Measurements from ENCODE around the gene WWOX. TPM values are rescaled to one million over a fixed set of nuclear protein-coding genes. Genes with fewer than 3 reads are reported as not detected.

The WWOX gene
- total RNA-seq, 2 experiments from 2014 or later, result 14.3 to 16.5 TPM

DNA sequence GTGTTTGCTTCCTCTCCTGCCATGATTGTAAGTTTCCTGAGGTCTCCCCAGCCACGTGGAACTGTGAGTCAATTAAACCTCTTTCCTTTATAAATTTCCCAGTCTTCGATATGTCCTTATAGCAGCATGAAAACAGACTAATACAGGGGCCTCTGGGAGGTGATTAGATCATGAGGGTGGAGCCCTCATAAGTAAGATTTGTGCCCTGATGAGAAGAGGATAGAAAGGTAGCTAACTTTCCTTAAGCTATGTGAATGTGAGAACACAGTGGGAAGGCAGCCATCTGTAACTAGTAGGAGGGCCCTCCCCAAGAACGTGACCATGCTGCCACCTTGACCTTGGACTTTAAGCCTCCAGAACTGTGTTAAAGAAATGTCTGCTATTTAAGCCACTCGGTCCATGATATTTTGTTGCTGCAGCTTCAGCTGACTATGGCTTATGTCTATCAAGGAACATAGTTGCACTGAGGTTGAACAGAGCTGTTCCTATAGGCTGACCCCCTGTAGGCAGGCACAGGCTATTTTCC lies 30.7 kb downstream of the WWOX start:
- no peak overlapping the region for H3K27ac Mint-ChIP-seq
- peaks cover 6% of the 10 kb centered on the region for H3K36me3 Mint-ChIP-seq
- intact Hi-C loops (cut with micrococcal nuclease), result no loop called here
- no peak overlapping the region for H3K4me3 Mint-ChIP-seq
- CTCF ChIA-PET, result no interaction called here
- H3K9me3 Mint-ChIP-seq, result peaks cover 6% of the 10 kb centered on the region
- no peaks in the 10 kb centered on the region for H3K27me3 Mint-ChIP-seq
- no peak for DNase-seq
- POLR2A ChIA-PET, result no interaction called here
- H3K4me1 Mint-ChIP-seq (ENCODE audit: low read depth), result peaks cover 11% of the 10 kb centered on the region

DNA sequence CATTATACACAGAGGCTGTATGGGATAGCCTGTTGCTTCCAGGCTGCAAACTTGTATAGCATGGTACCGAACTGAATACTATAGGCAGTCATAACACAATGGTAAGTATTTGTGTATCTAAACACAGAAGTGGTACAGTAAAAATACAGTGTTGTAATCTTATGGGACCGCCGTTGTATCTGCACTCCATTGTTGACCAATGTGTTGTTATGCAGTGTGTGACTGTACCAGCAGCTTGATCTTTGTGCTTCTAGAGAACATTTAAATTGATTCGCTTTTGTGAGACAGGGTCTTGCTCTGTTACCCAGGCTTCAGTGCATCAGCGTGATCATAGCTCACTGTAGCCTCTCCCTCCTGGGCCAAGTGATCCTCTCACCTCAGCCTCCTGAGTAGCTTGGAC lies 31.5 kb downstream of the WWOX start:
- DNase-seq, result no peak
- ChIA-PET POLR2A (no interaction called here), CTCF (interaction anchor here (0.6 kb wide), 1 partner anchor 1528 kb away, joined by 3 read pairs; no protein-coding TSS in a partner anchor)
- Mint-ChIP-seq H3K9me3 (peaks cover 6% of the 10 kb centered on the region), H3K4me1 (ENCODE audit: low read depth) (peaks cover 12% of the 10 kb centered on the region), H3K27ac (no peak overlapping the region), H3K4me3 (no peak overlapping the region), H3K27me3 (no peaks in the 10 kb centered on the region), H3K36me3 (peaks cover 6% of the 10 kb centered on the region)
- intact Hi-C loops (cut with micrococcal nuclease), result no loop called here

DNA sequence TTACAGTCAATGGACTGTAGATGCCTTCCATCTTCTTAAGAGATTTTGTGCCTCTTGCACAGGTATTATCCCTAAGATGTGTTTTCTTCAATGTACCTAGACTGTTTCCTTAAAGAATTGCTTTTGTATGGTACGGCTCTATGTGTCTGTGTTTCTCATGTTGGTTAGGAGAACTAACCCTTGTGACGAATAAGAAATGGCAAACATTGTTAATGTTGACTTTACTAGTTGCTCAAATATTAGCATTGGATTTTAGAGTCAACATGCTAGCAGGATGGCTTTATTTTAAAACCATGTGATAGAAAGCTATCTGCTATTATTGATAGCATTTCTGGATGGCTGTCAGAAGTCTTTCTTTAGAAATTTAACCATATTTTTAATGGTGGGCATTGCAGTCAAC lies 34.5 kb downstream of the WWOX start:
- ChIA-PET CTCF (interaction anchor here (1.0 kb wide), 1 partner anchor 8 kb away, joined by 3 read pairs; no protein-coding TSS in a partner anchor), POLR2A (no interaction called here)
- Mint-ChIP-seq H3K4me1 (ENCODE audit: low read depth) (peaks cover 7% of the 10 kb centered on the region), H3K4me3 (no peak overlapping the region), H3K27ac (no peak overlapping the region), H3K9me3 (peaks cover 6% of the 10 kb centered on the region), H3K27me3 (no peaks in the 10 kb centered on the region), H3K36me3 (peaks cover 6% of the 10 kb centered on the region)
- no peak for DNase-seq
- intact Hi-C loops (cut with micrococcal nuclease), result no loop called here

DNA sequence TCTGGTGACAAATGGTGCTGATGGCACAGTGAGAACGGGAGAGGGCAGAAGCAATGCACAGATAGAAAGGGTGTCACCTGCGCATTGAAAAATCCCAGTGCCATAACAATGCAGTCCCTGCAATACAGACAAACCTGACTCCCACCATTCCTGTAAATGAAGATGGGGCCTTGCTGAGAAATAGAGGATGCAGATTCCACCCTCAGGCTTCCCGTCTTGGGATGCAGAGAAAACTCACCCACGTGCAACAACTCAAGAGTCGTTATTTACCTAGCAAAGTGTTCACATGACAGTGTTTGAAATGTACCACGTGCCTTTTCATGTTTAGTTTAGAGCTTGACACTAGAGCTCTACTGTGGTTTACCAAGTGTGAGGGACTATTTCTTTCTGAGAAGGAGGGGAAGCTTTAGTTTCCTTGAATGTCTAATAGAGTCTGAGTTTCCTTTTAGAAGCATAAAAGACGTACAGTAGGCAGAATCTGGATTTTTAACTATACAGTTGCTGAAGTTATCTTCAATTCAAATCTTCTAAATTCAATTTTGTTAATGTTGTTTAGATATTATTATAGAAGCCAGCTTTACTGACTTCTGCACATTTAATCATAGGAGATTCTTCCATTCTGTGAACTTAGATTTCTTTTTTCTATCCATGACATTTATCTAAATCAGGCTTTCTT lies 35.6 kb downstream of the WWOX start:
- POLR2A ChIA-PET, result no interaction called here
- no peak for DNase-seq
- H3K9me3 Mint-ChIP-seq, result peaks cover under 1% of the 10 kb centered on the region
- no peak overlapping the region for H3K4me3 Mint-ChIP-seq
- CTCF ChIA-PET, result interaction anchor here (1.0 kb wide), 1 partner anchor 10 kb away, joined by 3 read pairs; no protein-coding TSS in a partner anchor
- no peak overlapping the region for H3K27ac Mint-ChIP-seq
- H3K4me1 Mint-ChIP-seq (ENCODE audit: low read depth), result peaks cover 7% of the 10 kb centered on the region
- intact Hi-C loops (cut with micrococcal nuclease), result no loop called here
- no peaks in the 10 kb centered on the region for H3K27me3 Mint-ChIP-seq
- H3K36me3 Mint-ChIP-seq, result peaks cover 1% of the 10 kb centered on the region

DNA sequence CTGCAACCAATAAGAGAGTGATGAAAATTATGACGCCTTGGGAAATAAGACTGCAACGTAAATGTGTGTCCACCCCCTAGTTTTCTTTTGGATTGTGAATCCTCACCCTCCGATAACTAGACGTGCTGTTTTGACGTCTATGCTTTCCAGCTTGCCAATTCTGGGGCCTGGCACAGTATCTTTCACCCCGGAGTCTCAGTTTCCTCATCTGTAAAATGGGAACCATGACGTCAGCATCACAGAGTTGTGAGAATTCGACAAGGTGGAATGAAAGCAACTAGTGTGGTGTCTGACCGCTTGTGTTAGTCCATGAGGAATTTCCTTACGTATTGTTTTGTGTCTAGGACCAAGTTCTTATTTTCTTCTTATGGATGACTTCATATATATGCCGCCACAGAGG lies 37.7 kb downstream of the WWOX start:
- no peaks in the 10 kb centered on the region for H3K36me3 Mint-ChIP-seq
- no peak overlapping the region for H3K4me3 Mint-ChIP-seq
- no peak for DNase-seq
- intact Hi-C loops (cut with micrococcal nuclease), result no loop called here
- H3K27ac Mint-ChIP-seq, result no peak overlapping the region
- CTCF ChIA-PET, result no interaction called here
- H3K9me3 Mint-ChIP-seq, result no peaks in the 10 kb centered on the region
- POLR2A ChIA-PET, result no interaction called here
- no peaks in the 10 kb centered on the region for H3K27me3 Mint-ChIP-seq
- H3K4me1 Mint-ChIP-seq (ENCODE audit: low read depth), result peaks cover 7% of the 10 kb centered on the region

DNA sequence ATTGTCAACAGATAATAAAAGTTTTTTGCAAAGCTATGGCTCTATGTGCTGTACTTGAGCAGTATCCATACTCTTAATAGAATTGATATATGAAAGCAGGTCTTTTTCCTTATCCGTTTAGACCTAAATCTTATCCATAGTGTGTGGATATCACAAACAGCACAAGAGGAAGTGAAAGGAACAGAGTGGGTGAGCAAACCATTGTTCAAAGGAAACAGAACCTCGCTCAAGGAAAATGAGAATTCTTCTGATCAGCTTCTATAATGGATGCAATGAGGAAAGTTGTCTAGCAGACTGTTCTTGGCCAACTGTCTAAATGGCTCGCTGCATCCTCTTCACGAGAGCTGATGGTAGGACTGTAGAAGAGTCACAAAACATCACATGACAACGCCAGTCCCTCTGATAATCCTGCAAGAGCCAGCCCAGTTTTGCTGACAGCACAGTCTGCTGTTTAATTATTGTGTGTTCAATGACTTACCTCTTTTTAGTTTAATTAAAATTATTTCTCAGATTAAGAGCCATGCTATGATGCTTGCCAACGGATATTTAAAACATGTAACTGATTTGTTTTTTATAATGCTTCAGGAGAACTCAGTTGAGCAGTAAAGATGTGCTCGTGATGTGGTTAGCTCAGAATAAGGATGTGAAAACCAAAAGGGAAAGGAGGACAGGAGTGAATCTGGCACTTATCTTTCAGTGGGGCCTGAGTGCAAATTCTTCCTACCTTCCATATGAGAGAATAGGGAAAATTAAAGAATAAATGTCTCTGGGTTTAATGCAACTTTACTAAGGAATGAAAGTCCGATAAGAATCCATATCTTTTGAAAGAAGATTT lies 38.5 kb downstream of the WWOX start:
- Mint-ChIP-seq H3K4me1 (ENCODE audit: low read depth) (peaks cover 7% of the 10 kb centered on the region), H3K27me3 (no peaks in the 10 kb centered on the region), H3K9me3 (no peaks in the 10 kb centered on the region), H3K27ac (no peak overlapping the region), H3K4me3 (no peak overlapping the region), H3K36me3 (no peaks in the 10 kb centered on the region)
- DNase-seq, result no peak
- ChIA-PET CTCF (no interaction called here), POLR2A (no interaction called here)
- intact Hi-C loops (cut with micrococcal nuclease), result no loop called here

DNA sequence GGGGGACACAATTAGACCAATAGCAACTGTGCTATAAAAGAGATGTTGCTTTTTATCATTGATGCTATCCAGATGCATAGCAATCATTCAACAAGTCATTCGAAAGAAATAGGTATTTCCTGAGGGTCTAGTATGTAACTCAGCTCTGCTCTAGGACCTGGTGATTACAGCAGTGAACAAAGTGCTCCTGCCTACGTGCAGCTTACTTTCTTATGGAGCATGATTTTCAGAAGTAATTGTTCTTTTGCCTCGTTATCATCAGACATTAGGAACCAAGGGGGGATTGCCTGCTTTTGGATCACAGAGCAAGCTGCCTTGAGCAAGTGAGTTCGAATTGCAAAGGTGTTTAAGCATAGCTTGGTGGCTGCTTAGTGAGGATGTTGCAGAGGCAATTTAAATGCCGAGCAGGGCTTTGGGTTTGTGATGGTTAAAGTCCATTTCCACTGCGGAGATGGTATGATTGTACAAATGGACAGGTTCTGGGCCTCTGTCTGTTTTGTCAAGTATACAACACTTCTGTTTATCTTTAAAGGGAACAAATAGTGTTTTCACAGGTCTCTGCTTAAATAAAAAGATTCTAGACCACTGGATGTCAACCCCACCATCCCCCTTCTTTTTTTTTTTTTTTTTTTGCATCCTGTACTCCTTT lies 41.5 kb downstream of the WWOX start:
- intact Hi-C loops (cut with micrococcal nuclease), result no loop called here
- no peaks in the 10 kb centered on the region for H3K27me3 Mint-ChIP-seq
- no peak overlapping the region for H3K27ac Mint-ChIP-seq
- ChIA-PET POLR2A (no interaction called here), CTCF (no interaction called here)
- no peak for DNase-seq
- H3K4me3 Mint-ChIP-seq, result no peak overlapping the region
- no peaks in the 10 kb centered on the region for H3K36me3 Mint-ChIP-seq
- no peaks in the 10 kb centered on the region for H3K9me3 Mint-ChIP-seq
- H3K4me1 Mint-ChIP-seq (ENCODE audit: low read depth), result no peaks in the 10 kb centered on the region

DNA sequence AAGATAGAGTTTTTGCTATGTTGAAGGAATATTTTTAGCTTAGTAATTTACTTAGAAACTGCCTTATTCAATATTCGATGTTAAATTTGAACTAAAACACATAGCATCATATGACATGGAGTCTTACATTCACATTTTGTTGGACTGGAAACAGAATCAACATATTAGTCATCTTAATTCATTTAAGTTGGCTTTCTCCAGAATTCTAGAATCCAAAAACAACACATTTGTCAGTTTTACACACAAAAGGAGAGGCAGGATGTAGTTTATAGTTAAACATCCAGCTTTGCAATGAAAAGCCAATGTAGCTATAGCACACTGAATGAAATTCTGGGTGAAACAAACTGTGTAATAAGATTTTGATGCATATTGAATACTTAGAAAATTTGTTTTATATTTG lies 43.3 kb downstream of the WWOX start:
- ChIA-PET CTCF (no interaction called here), POLR2A (no interaction called here)
- H3K9me3 Mint-ChIP-seq, result no peaks in the 10 kb centered on the region
- no peaks in the 10 kb centered on the region for H3K36me3 Mint-ChIP-seq
- H3K4me1 Mint-ChIP-seq (ENCODE audit: low read depth), result no peaks in the 10 kb centered on the region
- no peak overlapping the region for H3K27ac Mint-ChIP-seq
- no peaks in the 10 kb centered on the region for H3K27me3 Mint-ChIP-seq
- intact Hi-C loops (cut with micrococcal nuclease), result no loop called here
- DNase-seq, result no peak
- H3K4me3 Mint-ChIP-seq, result no peak overlapping the region

DNA sequence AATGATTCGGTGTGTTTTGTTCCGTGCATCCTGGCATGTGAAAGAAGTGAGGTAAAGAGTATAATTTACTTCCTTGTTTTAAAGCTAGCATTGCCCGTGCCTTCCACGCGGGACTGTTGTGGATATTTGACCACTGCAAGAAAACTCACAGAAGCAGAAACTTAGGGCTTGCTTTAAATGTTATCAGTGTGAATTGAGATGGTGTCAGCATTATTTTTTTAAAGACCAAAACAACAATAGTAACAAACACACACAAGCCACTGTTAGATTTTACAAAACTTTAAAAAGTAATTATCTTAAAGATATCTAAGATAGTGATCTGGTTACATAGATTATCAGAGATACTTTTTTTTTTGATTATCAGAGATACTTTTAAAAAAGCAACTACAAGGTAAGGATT lies 47.4 kb downstream of the WWOX start:
- no peak overlapping the region for H3K27ac Mint-ChIP-seq
- H3K27me3 Mint-ChIP-seq, result no peaks in the 10 kb centered on the region
- no peaks in the 10 kb centered on the region for H3K9me3 Mint-ChIP-seq
- DNase-seq, result no peak
- no peaks in the 10 kb centered on the region for H3K4me1 Mint-ChIP-seq (ENCODE audit: low read depth)
- peaks cover 5% of the 10 kb centered on the region for H3K36me3 Mint-ChIP-seq
- no peak overlapping the region for H3K4me3 Mint-ChIP-seq
- ChIA-PET CTCF (no interaction called here), POLR2A (no interaction called here)
- intact Hi-C loops (cut with micrococcal nuclease), result no loop called here

DNA sequence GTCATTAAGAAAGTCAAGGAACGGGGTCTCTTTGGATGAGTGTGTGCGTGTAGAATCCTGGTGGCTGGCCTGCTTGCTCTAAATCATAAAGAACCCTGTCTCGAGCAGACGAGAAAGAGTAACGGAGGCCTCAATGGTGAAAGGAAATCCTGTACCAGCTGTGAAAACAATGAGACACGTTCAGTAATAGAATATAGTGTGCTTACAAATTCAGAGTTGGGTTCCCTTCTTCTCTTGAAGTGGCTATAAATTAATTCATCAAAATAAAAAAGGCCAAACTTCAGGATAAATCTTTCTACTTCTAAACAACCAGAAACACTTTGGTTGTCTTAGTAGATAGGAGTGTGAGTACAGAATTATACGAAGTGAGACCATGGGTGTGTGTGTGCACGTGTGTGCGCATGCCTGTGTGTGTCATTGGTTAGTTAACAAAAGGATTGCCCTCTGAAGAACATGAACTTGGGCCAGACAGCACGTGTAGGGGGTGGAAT lies 48.5 kb downstream of the WWOX start:
- Mint-ChIP-seq H3K27ac (no peak overlapping the region), H3K27me3 (no peaks in the 10 kb centered on the region), H3K36me3 (peaks cover 5% of the 10 kb centered on the region), H3K9me3 (no peaks in the 10 kb centered on the region), H3K4me3 (no peak overlapping the region), H3K4me1 (ENCODE audit: low read depth) (no peaks in the 10 kb centered on the region)
- intact Hi-C loops (cut with micrococcal nuclease), result no loop called here
- no peak for DNase-seq
- CTCF ChIA-PET, result no interaction called here
- POLR2A ChIA-PET, result no interaction called here

DNA sequence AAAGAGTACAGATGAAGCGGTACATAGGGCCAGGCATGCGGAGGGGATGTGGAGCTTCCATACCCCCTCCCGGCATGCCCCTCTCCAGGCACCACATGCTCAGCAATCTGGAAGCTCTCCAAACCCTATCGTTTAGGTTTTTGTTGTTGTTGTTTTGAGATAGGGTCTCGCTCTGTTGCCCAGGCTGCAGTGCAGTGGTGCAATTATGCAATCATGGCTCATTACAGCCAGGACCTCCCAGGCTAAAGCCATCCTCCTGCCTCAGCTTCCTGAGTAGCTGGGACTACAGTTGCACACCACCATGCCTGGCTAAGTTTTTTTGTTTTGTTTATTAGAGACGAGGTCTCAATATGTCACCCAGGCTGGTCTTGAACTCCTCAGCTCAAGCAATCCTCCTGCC lies 50.8 kb downstream of the WWOX start:
- H3K4me3 Mint-ChIP-seq, result no peak overlapping the region
- no peak overlapping the region for H3K27ac Mint-ChIP-seq
- intact Hi-C loops (cut with micrococcal nuclease), result no loop called here
- POLR2A ChIA-PET, result no interaction called here
- no peaks in the 10 kb centered on the region for H3K9me3 Mint-ChIP-seq
- no peaks in the 10 kb centered on the region for H3K27me3 Mint-ChIP-seq
- H3K36me3 Mint-ChIP-seq, result peaks cover 5% of the 10 kb centered on the region
- CTCF ChIA-PET, result interaction anchor here (0.6 kb wide), 1 partner anchor 125 kb away, joined by 5 read pairs; no protein-coding TSS in a partner anchor
- no peak for DNase-seq
- no peaks in the 10 kb centered on the region for H3K4me1 Mint-ChIP-seq (ENCODE audit: low read depth)

DNA sequence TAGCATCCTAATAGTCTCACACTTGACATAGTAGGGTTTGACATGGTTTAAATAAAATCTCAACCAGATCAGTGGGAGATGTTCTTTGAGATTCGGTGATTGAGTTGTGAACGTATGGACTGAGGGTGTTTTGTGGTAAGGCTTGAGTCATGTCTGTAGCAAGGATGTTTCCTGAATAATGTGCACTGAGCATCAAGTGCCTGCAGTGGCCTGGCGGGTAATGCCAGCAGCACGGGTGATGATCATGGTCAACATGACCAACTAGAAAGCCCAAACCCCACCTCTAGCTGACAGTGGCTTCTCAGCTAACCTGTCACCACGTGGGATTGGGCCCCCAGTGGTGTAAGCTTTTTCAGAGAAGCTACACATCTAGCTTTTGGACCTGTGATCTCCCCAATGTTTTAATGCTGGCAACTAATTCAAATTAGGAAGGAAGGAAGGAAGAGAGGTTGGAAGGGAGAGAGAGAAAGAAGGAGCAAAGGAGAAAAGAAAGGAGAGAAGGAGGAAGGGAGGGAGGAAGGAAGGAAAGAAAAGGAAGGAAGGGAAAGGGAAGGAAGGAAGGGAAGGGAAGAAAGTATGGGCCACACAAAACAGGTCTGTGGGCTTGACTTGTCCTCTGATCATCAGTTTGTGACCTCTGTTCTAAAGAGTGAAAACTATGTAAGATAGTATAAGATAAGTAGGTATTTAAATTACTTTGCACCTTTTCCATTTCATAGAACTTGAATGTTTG lies 55.4 kb downstream of the WWOX start:
- Mint-ChIP-seq H3K27me3 (no peaks in the 10 kb centered on the region), H3K9me3 (peaks cover 6% of the 10 kb centered on the region), H3K36me3 (peaks cover 5% of the 10 kb centered on the region), H3K4me1 (ENCODE audit: low read depth) (no peaks in the 10 kb centered on the region), H3K27ac (no peak overlapping the region), H3K4me3 (no peak overlapping the region)
- ChIA-PET CTCF (no interaction called here), POLR2A (no interaction called here)
- no peak for DNase-seq
- intact Hi-C loops (cut with micrococcal nuclease), result no loop called here
